GDM1 (cell line): Measurements from ENCODE around the gene FBLN2.

Experiments
- DNase-seq: peaks from one replicate; lab custom pipeline; 2025; lab: John Stamatoyannopoulos, UW

FBLN2 gene

GRCh38 chr3:13605555-13605954, 56.6 kb downstream of the FBLN2 start:
- DNase-seq = no peak

GRCh38 chr3:13607821-13608597, 59.1 kb downstream of the FBLN2 start:
- DNase-seq = no peak

DNA sequence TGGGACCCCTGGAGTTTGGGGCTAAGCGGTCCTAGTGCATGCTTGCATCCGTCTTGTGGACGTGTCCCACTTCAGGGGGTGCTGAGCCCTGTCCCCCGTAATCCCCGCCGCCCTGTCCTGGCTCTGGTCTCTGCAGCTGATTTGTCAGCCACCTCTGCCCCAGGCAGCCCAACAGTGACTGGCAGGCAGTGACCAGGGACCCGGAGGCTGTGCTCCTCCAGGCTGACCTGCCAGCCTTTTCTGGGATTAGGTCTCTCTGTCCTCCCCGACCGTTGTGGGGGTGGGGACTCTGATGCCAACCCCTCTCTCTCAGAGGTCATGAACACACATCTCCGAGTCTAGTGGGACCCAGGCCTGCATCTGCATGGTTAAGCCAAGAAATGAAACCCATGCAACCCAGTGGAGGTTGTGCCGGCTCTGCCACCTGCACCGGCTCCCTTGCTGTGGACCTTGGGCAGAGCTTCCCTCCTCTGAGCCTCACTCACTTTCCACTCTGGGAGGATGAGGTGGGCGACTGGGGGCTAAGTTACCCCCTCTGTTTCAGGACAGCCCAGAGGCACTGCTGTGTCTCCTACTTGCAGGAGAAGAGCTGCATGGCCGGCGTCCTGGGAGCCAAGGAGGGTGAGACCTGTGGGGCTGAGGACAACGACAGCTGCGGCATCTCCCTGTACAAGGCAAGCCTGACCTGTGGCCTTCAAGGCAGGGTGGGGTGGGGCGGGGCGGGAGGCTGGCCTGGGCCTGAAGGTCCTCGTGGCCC, 60.2 kb downstream of the FBLN2 start:
- no peak for DNase-seq

DNA sequence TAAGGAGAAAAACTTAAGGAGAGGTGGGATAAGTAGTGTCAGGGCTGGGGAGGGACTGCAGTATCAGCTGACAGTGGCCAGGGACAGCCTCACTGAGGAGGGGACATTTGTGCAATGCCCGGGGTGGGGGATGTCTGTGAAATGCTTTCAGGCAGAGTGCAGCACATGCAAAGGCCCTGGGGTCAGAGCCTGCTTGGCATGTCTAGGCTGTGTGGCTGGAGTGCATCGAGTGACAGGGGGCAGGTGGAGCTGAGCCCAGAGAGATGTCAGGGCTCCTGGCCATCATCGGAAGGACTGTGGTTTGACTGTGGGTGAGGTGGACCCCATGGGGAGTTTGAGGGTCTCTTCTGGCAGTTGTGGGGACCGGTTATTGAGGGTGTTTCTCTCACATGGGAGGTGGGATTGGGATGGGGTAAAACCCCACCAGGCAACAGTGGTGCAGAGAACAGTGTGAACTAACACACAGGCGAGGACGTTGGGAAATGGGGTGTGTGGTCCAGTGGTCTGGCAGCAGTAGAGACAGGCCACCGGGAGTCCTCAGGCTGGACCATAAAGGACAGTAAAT, 61.2 kb downstream of the FBLN2 start:
- DNase-seq = no peak

- no peak for DNase-seq
These were observed 62.3 kb downstream of the FBLN2 start for GRCh38 chr3:13611221-13611620.

DNA sequence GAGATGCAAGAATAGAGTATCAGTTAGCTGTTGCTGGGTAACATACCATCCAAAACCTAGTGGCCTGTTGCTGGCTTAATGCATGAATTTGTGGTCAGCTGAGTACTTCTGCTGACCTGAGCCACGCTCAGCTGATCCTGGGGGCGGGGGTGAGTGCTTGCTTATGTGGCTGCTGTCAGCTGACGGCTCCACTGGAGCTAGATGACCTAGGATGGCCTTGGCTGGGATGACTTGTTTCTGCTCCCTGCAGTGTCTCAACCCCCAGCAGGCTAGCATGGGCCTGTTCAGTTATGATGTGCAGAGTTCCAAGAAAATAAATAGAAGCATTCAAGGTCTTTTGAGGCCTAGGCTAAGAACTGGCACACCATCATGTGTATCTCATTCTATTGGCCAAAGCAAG, 63.9 kb downstream of the FBLN2 start:
- DNase-seq = no peak

DNA sequence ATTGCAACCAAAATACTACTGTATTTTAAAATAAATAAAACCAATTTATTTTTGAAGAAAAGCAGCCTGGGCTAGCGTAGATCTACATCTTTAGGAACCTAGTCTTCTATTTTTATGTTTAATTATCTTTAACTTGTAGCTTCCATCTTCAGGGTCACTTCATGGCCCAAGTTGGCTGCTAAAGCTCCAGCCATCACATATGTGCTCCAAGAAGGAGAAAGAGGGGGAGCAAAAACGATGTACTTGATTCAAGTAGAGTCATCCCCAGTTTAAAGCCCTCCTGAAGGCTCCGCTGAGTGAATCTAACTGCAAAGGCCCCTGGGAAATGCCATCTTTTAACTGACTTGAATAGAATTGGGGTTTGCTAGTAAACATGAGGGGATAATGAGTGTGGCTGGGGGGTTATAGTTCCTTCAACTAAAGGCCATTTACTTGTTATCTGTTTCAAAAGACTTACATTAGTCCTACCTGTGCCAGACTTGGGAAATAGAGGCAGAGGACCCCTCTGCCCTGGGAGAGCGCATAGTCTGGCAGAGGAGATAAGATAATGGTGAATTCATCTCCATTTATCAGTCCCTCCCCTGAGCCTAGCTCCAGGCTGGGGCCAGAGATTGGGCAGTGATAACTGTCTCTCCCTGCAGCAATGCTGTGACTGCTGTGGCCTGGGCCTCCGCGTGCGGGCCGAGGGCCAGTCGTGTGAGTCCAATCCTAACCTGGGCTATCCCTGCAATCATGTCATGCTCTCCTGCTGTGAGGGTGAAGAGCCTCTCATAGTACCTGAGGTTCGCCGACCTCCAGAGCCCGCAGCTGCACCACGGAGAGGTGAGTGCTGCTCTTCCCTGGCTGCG, 64.6 kb downstream of the FBLN2 start:
- no peak for DNase-seq

DNA sequence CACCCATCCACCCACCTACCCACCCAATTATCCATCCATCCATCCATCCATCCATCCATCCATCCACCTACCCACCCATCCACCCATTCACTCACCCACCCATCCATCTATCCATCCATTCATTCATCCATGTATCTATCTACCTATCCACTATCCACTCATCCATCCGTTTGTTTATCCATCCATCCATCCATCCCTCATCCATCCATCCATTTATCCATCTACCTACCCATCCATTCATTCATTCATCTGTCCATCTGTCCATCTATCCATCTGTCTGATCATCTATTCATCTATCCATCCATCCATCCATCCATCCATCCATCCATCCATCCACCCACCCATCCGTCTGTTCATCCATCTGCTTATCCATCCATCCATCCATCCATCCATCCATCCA, 65.7 kb downstream of the FBLN2 start:
- no peak for DNase-seq

GRCh38 chr3:13615019-13615528, 66.1 kb downstream of the FBLN2 start:
- DNase-seq = no peak

DNA sequence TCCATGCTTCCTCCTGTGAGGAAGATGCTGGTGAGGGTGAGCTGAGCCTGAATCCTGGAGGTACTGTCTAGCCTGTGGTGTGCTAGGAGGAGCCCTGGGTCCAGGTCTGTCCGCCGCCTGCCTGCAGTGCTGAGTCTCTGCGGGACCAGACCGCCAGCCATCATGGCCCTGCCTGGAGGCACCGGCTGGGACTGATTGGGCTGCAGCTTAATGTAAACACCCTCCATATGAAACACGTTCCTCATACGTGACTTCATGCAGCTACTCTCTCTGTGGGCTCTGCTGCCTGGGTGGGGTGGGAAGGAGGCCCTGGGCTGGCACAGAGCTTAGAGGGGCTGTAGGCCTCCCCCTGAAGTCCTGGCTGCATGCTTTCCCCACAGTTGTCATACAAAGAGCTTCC, 67.4 kb downstream of the FBLN2 start:
- DNase-seq = no peak

DNA sequence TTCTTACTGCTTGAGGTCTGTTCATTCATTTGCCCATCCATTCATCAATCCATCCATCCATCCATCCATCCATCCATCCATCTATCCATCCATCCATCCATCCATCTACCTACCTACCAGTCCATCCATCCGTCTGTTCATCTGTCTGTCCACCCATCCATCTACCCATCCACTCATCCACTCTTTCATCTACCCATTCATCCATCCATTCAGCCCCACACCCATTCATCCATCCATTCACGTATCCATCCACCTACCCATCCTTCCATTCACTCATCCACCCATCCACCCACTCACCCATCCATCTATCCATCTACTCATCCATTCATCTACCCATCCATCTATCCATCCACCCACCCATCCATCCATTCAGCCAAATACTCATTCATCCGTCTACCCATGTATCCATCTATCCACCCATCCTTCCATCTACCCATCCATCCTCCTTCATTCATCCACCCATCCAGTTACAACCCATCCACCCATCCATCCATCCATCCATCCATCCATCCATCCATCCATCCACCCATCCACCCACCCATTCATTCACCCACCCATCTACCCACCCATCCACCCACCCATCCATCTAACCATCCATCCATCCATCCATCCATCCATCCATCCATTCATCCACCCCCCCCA, 68.3 kb downstream of the FBLN2 start:
- DNase-seq = no peak

DNA sequence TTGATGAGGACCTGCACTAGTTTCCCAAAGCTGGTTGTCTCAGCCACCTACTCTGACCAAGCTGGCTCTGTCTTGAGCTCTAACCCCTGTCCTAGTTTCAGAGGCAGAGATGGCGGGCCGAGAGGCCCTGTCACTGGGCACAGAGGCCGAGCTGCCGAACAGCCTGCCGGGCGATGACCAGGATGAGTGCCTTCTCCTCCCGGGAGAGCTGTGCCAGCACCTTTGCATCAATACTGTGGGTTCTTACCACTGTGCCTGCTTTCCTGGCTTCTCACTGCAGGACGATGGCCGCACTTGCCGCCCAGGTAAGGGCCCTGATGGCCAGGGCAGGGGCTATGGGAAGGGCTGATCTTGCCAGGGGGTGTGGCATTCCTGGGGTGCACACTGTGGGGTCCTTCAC, 69.1 kb downstream of the FBLN2 start:
- DNase-seq = no peak

DNA sequence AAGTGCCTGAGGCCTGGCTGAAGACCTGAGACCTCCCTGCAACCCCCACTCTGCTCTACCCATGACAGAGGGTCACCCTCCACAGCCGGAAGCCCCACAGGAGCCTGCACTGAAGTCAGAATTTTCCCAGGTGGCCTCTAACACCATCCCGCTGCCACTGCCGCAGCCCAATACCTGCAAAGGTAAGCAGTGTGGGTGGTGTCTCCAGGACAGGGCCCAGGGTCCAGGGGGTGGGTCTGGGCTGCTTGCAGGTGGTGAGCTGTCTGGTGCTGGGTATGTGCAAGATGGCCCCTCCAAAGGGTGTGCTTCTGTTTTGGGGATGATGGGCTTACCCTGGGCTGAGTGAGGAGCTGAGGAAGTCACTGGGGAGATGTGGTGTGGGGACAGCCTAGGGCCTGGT, 69.9 kb downstream of the FBLN2 start:
- DNase-seq = no peak

DNA sequence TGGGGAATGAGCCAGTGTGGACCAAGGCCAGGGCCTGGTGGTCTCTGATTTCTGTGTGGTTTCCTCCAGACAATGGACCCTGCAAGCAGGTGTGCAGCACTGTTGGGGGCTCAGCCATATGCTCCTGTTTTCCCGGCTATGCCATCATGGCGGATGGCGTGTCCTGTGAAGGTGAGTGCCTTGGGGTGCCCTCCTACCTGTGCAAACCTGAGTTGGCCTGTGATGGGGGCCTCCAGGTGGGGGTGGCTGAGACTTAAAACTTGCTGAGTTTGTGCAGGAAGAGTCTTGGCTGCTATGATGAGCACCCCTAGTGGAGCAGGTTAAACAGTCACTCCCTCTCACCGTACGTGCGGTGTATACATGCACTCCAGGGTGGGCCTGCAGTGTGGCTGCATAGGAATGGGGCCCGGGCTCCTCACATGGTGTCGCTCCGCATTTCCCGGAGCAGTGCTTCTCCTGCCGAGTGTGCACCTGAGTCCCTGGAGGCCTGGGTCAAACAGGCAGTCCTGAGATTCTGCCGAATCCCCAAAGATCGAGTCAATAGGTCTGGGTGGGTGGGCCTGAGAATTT, 70.8 kb downstream of the FBLN2 start:
- DNase-seq = no peak

DNA sequence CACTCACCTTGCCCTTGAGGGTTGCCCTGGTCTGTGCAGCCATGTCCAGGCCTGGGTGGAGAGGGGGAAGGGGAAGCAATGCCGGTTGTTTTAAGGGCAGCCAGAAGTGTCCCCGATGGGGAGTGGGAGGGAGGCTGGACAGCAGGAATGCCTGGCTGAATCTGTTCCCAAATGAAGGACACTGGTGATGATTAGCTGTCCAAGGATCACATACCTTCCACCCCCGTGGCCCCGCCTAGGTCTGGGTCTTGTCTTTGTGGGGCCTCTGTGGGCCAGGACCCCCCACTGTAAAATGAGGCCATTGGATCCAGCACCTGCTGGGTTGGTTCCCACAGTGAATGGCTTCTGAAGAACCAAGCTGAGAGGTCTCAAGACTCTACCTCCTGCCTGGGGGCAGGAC, 71.4 kb downstream of the FBLN2 start:
- DNase-seq = no peak

DNA sequence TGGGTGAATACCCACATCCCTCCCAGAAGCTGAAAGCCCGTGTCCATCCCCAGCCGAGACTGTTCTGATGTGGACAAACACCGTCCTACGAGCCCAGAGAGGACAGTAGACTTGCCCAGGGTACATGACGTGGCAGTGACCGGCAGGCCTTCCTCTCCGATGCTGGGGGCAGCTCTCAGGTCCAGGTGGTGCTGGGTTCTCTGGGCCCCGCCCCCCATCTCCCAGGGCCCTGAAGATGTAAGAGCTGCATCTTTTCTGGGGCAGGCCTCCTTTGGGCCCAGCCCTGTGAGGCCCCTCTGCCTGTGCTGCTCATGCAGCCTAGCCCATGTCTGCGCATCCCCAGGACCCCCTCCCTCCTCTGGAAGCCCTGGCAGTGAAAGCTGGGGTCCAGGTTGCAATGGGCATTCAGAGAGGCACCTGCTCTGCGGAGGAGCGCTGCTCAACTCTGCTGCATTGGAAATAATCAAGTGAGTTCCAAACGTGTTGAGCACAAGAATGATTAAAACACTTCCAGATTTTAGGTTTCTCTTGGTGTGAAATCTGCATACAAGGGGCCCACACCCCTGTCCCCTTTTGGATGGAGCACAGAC, 71.9 kb downstream of the FBLN2 start:
- DNase-seq = no peak

DNA sequence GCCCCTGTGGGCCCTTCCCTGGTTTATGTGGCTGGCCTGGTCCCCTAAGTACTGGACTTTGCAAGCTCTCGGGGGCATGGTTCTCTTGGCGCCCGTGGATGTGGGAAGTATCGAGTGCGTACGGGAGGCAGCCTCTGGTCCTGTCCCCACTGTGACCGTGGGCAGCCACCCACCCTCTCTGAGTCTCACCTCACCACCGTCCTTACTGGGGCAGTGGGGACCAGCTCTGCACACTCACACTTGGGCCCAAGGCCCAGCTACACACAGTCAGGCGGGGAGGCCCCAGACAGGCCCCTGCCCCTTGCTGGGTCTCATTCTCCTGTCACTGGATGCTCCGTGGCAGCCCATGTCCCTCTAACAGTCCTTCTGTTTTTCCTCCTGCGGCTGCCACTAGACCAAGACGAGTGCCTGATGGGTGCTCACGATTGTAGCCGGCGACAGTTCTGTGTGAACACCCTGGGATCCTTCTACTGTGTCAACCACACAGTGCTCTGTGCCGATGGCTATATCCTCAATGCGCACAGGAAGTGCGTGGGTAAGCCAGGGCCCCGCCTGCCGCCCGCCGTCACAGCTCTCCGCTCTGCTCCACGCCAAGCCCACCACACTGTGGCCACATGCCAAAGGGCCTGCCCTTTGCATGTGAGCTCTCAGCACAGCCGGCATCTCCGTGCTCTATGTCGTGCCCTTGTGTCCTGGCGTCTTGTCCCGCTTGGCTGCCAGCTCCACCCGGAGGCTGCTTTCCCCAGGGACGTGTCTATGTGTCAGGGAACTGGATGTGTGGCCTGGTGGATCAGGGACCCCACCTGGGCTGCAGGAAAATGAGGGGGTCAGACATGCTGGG, 72.7 kb downstream of the FBLN2 start:
- DNase-seq = no peak

DNA sequence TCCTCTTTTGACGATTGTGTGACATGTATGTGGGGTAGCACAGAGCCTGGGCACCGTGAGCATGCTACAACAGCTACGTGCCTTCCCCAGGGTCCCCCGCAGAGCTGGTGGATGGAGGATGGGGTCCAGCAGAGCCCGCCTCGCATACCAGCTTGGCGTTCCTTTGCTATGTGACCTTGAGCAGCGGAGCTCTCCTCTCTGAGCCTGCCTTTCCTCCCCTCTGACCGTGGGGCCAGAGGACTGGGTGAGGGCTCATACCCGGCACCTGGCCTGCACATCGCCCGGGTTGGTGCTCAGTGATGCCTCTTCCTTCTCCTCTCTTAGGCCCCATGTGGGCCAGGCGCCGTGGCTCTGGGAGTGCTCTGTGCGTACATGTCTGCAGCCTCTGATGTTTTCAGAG, 73.4 kb downstream of the FBLN2 start:
- no peak for DNase-seq

- no peak for DNase-seq
These were observed 74.3 kb downstream of the FBLN2 start for GRCh38 chr3:13623101-13623654.

GRCh38 chr3:13624021-13624420, 75.1 kb downstream of the FBLN2 start:
- no peak for DNase-seq
